H1 (cell line): ENCODE results near the gene EIF2AK2. TPM values are rescaled to one million over a fixed set of nuclear protein-coding genes. Genes with fewer than 3 reads are reported as not detected.

Experiments
- CTCF ChIA-PET: fragments of 300-600 bp; sonication (Branson Sonifier 250); formaldehyde crosslinking; loops from one replicate; lab custom pipeline; 2021; ENCODE audit not compliant: partially characterized antibody; lab: Charles Lee
- POLR2A ChIA-PET: fragments of 300-600 bp; sonication (Branson Sonifier 250); formaldehyde crosslinking; loops from one replicate; lab custom pipeline; 2021; ENCODE audit warnings: inconsistent platforms; ENCODE audit not compliant: partially characterized antibody; lab: Charles Lee
- DNase-seq, 2 experiments: peaks; one replicate each; pipeline versions ENCODE4 v3.0.0 to v3.0.0-alpha.2; 2010 to 2022; ENCODE audit warnings: low spot score in 2 of 2, low read depth in 1 of 2, mixed read lengths in 1 of 2
- FAIRE-seq: peaks from 2 replicates; lab custom pipeline; 2011; peaks lifted over from hg19 to GRCh38; lab: Jason Lieb, UNC
- H2AFZ ChIP-seq: 2 replicates; pipeline ENCODE4 v1.8.1; 2012; ENCODE audit warnings: low read length, inconsistent platforms
- H2AK5ac ChIP-seq: 2 replicates; pipeline ENCODE4 v1.6.1; 2013; ENCODE audit warnings: low read depth, low read length
- H2BK120ac ChIP-seq: replicated peaks from 2 replicates; pipeline ENCODE3; 2013; ENCODE audit warnings: low read depth, low read length, inconsistent platforms
- H2BK12ac ChIP-seq: 2 replicates; pipeline ENCODE4 v1.6.1; 2013; ENCODE audit warnings: low read depth, low read length
- H2BK15ac ChIP-seq: 2 replicates; pipeline ENCODE4 v1.6.1; 2013; ENCODE audit warnings: low read length
- H2BK20ac ChIP-seq: 2 replicates; pipeline ENCODE4 v1.6.1; 2013; ENCODE audit warnings: low read length
- H2BK5ac ChIP-seq: 2 replicates; pipeline ENCODE4 v1.6.1; 2013; ENCODE audit warnings: low read depth, low read length
- H3K14ac ChIP-seq: 2 replicates; pipeline ENCODE4 v1.6.1; 2013; ENCODE audit warnings: inconsistent platforms; ENCODE audit not compliant: insufficient read length
- H3K18ac ChIP-seq: 2 replicates; pipeline ENCODE4 v1.6.1; 2013; ENCODE audit warnings: low read length; ENCODE audit errors: extremely low read depth
- H3K23ac ChIP-seq: 2 replicates; pipeline ENCODE4 v1.6.1; 2013; ENCODE audit warnings: inconsistent platforms; ENCODE audit not compliant: insufficient read length
- H3K23me2 ChIP-seq: 2 replicates; pipeline ENCODE4 v1.6.1; 2013; ENCODE audit warnings: low read depth, low read length
- H3K27ac ChIP-seq: 2 replicates; pipeline ENCODE4 v1.6.1; 2011; ENCODE audit warnings: low read depth, low read length, inconsistent platforms
- H3K27me3 ChIP-seq, 4 experiments: replicated peaks in 1 of 4; 1 replicate in 1 of 4; 2 replicates in 3 of 4; pipeline versions ENCODE4 v1.6.1 to v1.8.1; 2011 to 2013; ENCODE audit warnings: low read length in 3 of 4, mild to moderate bottlenecking in 3 of 4, inconsistent platforms in 2 of 4, mixed read lengths in 2 of 4, moderate library complexity in 1 of 4; ENCODE audit not compliant: control insufficient read depth in 3 of 4, insufficient read depth in 3 of 4; ENCODE audit errors: extremely low read depth in 1 of 4
- H3K36me3 ChIP-seq, 4 experiments: 2 replicates each; pipeline versions ENCODE4 v1.6.1 to v1.8.1; 2011 to 2013; ENCODE audit warnings: mild to moderate bottlenecking in 4 of 4, low read length in 3 of 4, moderate library complexity in 2 of 4, control low read depth in 1 of 4, inconsistent platforms in 1 of 4; ENCODE audit not compliant: insufficient read depth in 4 of 4, control insufficient read depth in 2 of 4
- H3K4ac ChIP-seq: replicated peaks from 2 replicates; pipeline ENCODE3; 2013; ENCODE audit warnings: low read length, low read depth, mixed read lengths, inconsistent platforms; ENCODE audit not compliant: insufficient read length
- H3K4me1 ChIP-seq, 4 experiments: replicated peaks in 1 of 4; 1 replicate in 1 of 4; 2 replicates in 3 of 4; pipeline versions ENCODE4 v1.6.1 to v1.8.1; 2011 to 2013; ENCODE audit warnings: low read length in 3 of 4, inconsistent platforms in 2 of 4, mixed read lengths in 1 of 4; ENCODE audit not compliant: insufficient read depth in 4 of 4, control insufficient read depth in 3 of 4
- H3K4me2 ChIP-seq, 2 experiments: 2 replicates each; pipeline versions ENCODE4 v1.6.1 to v1.8.1; 2011 to 2013; ENCODE audit warnings: low read depth in 2 of 2, low read length in 2 of 2, control low read depth in 1 of 2, inconsistent platforms in 1 of 2, mild to moderate bottlenecking in 1 of 2; ENCODE audit not compliant: insufficient read depth in 1 of 2
- H3K4me3 ChIP-seq, 4 experiments: fragments of 200-600, 300-600 bp in 1 of 4; sonication (generic), shearing (Covaris generic), sonication (Bioruptor Twin) in 1 of 4; 2 replicates each; pipeline versions ENCODE4 v1.5.1 to v1.8.1; 2011 to 2016; ENCODE audit warnings: low read length in 4 of 4, low read depth in 3 of 4, control low read depth in 2 of 4, inconsistent platforms in 2 of 4, mild to moderate bottlenecking in 2 of 4, mixed read lengths in 1 of 4, moderate library complexity in 1 of 4; ENCODE audit not compliant: insufficient read depth in 2 of 4; ENCODE audit errors: extremely low read depth in 1 of 4
- H3K56ac ChIP-seq: replicated peaks from 2 replicates; pipeline ENCODE3; 2013; ENCODE audit warnings: low read depth, mild to moderate bottlenecking, mixed read lengths, low read length, inconsistent platforms; ENCODE audit not compliant: insufficient read length
- H3K79me1 ChIP-seq: 2 replicates; pipeline ENCODE4 v1.6.1; 2013; ENCODE audit warnings: low read depth, low read length, control low read depth
- H3K79me2 ChIP-seq, 2 experiments: 2 replicates each; pipeline versions ENCODE4 v1.6.1 to v1.8.1; 2012 to 2013; ENCODE audit warnings: low read length in 2 of 2, mild to moderate bottlenecking in 2 of 2, inconsistent platforms in 1 of 2; ENCODE audit not compliant: insufficient read depth in 2 of 2, control insufficient read depth in 1 of 2
- H3K9ac ChIP-seq, 4 experiments: replicated peaks in 1 of 4; 1 replicate in 1 of 4; 2 replicates in 3 of 4; pipeline versions ENCODE4 v1.6.1 to v1.8.1; 2011 to 2013; ENCODE audit warnings: low read depth in 3 of 4, low read length in 3 of 4, control low read depth in 2 of 4, mild to moderate bottlenecking in 2 of 4, moderate library complexity in 2 of 4, inconsistent platforms in 1 of 4; ENCODE audit errors: extremely low read depth in 1 of 4
- H3K9me3 ChIP-seq, 2 experiments: 2 replicates each; pipeline versions ENCODE4 v1.6.1 to v1.8.1; 2012 to 2013; ENCODE audit warnings: mild to moderate bottlenecking in 2 of 2, moderate library complexity in 2 of 2, control low read depth in 1 of 2, inconsistent platforms in 1 of 2, low read depth in 1 of 2, low read length in 1 of 2, mixed read lengths in 1 of 2; ENCODE audit not compliant: insufficient read depth in 2 of 2
- H4K20me1 ChIP-seq, 2 experiments: replicated peaks in 1 of 2; 2 replicates each; pipeline versions ENCODE3 to v1.8.1; 2011 to 2013; ENCODE audit warnings: inconsistent platforms in 2 of 2, low read length in 2 of 2, mild to moderate bottlenecking in 1 of 2; ENCODE audit not compliant: insufficient read depth in 2 of 2, control insufficient read depth in 1 of 2
- H4K5ac ChIP-seq: 2 replicates; pipeline ENCODE4 v1.6.1; 2013; ENCODE audit warnings: low read length, low read depth, mixed read lengths, inconsistent platforms; ENCODE audit not compliant: insufficient read length
- H4K8ac ChIP-seq: 2 replicates; pipeline ENCODE4 v1.8.0; 2013; ENCODE audit warnings: mild to moderate bottlenecking, moderate library complexity, low read length, inconsistent platforms; ENCODE audit not compliant: insufficient read depth; ENCODE audit errors: extremely low read depth
- H4K91ac ChIP-seq: replicated peaks from 2 replicates; pipeline ENCODE3; 2013; ENCODE audit warnings: low read length, mixed read lengths, inconsistent platforms; ENCODE audit not compliant: insufficient read length
- ASH2L ChIP-seq: fragments of 200-600, 300-600 bp; sonication (generic); IDR thresholded peaks from one replicate; pipeline ENCODE4 v1.7.1; 2017; ENCODE audit warnings: low read length
- ATF2 ChIP-seq: IDR thresholded peaks from 2 replicates; pipeline ENCODE4 v1.6.1; 2012; ENCODE audit warnings: low read length, inconsistent platforms
- CBX5 ChIP-seq: fragments of 300-800, 300-1000 bp; sonication (generic); IDR thresholded peaks from 2 replicates; pipeline ENCODE4 v1.7.1; 2016; ENCODE audit warnings: antibody characterized with exemption, low read length, low read depth
- CREB1 ChIP-seq: IDR thresholded peaks from 2 replicates; pipeline ENCODE4 v1.6.1; 2012; ENCODE audit warnings: inconsistent platforms
- EP300 ChIP-seq, 2 experiments: IDR thresholded peaks; 1 replicate in 1 of 2; 2 replicates in 1 of 2; pipeline ENCODE4 v1.6.1; 2011 to 2012; ENCODE audit warnings: low read depth in 2 of 2, low read length in 2 of 2, mild to moderate bottlenecking in 2 of 2, borderline replicate concordance in 1 of 2, inconsistent platforms in 1 of 2, moderate library complexity in 1 of 2
- FOSL1 ChIP-seq: IDR thresholded peaks from 2 replicates; pipeline ENCODE4 v1.6.1; 2011; ENCODE audit warnings: mild to moderate bottlenecking, low read depth, low read length, moderate library complexity; ENCODE audit not compliant: insufficient read depth
- HDAC6 ChIP-seq: IDR thresholded peaks from one replicate; pipeline ENCODE4 v1.7.1; 2012; ENCODE audit warnings: low read depth, mild to moderate bottlenecking, inconsistent platforms, low read length, moderate library complexity
- KDM4A ChIP-seq: IDR thresholded peaks from one replicate; pipeline ENCODE4 v1.7.1; 2012; ENCODE audit warnings: low read depth, mild to moderate bottlenecking, moderate library complexity, low read length, inconsistent platforms; ENCODE audit not compliant: severe bottlenecking
- KDM5A ChIP-seq: fragments of 200-600 bp; IDR thresholded peaks from 2 replicates; pipeline ENCODE4 v1.7.1; 2012; ENCODE audit warnings: mild to moderate bottlenecking, low read length, inconsistent platforms, mixed read lengths
- MAX ChIP-seq: IDR thresholded peaks from 2 replicates; pipeline ENCODE4 v1.6.1; 2012; ENCODE audit warnings: inconsistent platforms
- SP1 ChIP-seq: IDR thresholded peaks from 2 replicates; pipeline ENCODE4 v1.6.1; 2011; ENCODE audit warnings: low read depth, low read length
- SP2 ChIP-seq: IDR thresholded peaks from 2 replicates; pipeline ENCODE4 v1.6.1; 2012; ENCODE audit warnings: mild to moderate bottlenecking, low read length, inconsistent platforms
- SP4 ChIP-seq: IDR thresholded peaks from 2 replicates; pipeline ENCODE4 v1.6.1; 2012; ENCODE audit warnings: low read length, inconsistent platforms
- SRF ChIP-seq: IDR thresholded peaks from 2 replicates; pipeline ENCODE4 v1.6.1; 2011; ENCODE audit warnings: mild to moderate bottlenecking, low read depth, low read length, moderate library complexity
- TAF1 ChIP-seq: IDR thresholded peaks from 2 replicates; pipeline ENCODE4 v1.6.1; 2011; ENCODE audit warnings: mild to moderate bottlenecking, low read depth, low read length
- polyA plus RNA-seq, 7 experiments: library from polyadenylated mRNA; depleted of rRNA in 3 of 7; stranded (reverse) in 5 of 7; unstranded in 2 of 7; fragments of >200 nt in 5 of 7; fragments of 200-250 nt in 2 of 7; gene quantifications; 1 replicate in 5 of 7; 2 replicates in 1 of 7; 4 replicates in 1 of 7; pipeline versions ENCODE4 v1.2.1 to v1.2.3, GENCODE V29; 2011 to 2013; ENCODE audit warnings: missing spikeins in 2 of 7, mixed read lengths in 2 of 7
- total RNA-seq: library from RNA; stranded (reverse); fragmentation: NEBNext Ultra II Directional; extraction: Animal tissue kit (Norgen Biotek cat#: 25700); gene quantifications from 2 replicates; pipeline ENCODE4 v1.2.1, GENCODE V29; 2021

EIF2AK2 gene
- total and polyA plus RNA-seq, 2 of the 8 experiments (the other 6 are each of a cell fraction or from before 2014, with no cell fraction given): 13.1 to 46.9 TPM

- Histone ChIP-seq H3K27me3 (no peaks in the 10 kb centered on the region), H4K8ac (no peak overlapping the region), H4K5ac (no peak overlapping the region), H2AFZ (no peak overlapping the region), H2BK20ac (no peak overlapping the region), H2AK5ac (no peak overlapping the region), H3K4ac (no peak overlapping the region), H3K9me3 (no peaks in the 10 kb centered on the region), H3K27ac (no peak overlapping the region), H3K4me2 (no peak overlapping the region), H3K18ac (no peak overlapping the region), H2BK12ac (no peak overlapping the region), H3K56ac (no peak overlapping the region), H2BK15ac (no peak overlapping the region), H3K4me3 (no peak overlapping the region), H3K23me2 (no peaks in the 10 kb centered on the region), H2BK120ac (no peak overlapping the region), H4K20me1 (no peaks in the 10 kb centered on the region), H4K91ac (no peak overlapping the region), H3K79me1 (no peaks in the 10 kb centered on the region), H3K4me1 (no peaks in the 10 kb centered on the region), H3K9ac (no peak overlapping the region), H3K36me3 (peaks cover 12 to 39% (median 27%) of the 10 kb centered on the region in 4 experiments), H2BK5ac (no peak overlapping the region), H3K23ac (no peak overlapping the region), H3K79me2 (no peaks in the 10 kb centered on the region), H3K14ac (no peak overlapping the region)
- FAIRE-seq (no peak), DNase-seq (no peak)
- ChIA-PET POLR2A (no interaction called here), CTCF (interaction anchor here (0.9 to 1.2 kb wide), 2 partner anchors 10 to 364 kb away, joined by 3 to 4 read pairs; no protein-coding TSS in a partner anchor)
- TF ChIP-seq SP2 (no peak), KDM4A (no peak), KDM5A (no peak), SP1 (no peak), EP300 (IDR thresholded peaks at IDR 0.05; ENCODE audit: borderline replicate concordance in 1 of 2, low read depth in 2 of 2, low read length in 2 of 2) (no peak), ASH2L (no peak), SP4 (no peak), FOSL1 (no peak), CBX5 (no peak), CREB1 (no peak), SRF (no peak), MAX (no peak), TAF1 (no peak), HDAC6 (no peak), ATF2 (no peak)
These were observed 14.2 kb downstream of the EIF2AK2 start for GRCh38 chr2:37142546-37142945.
